ENCODE results near the gene ZNF799.

ZNF799 gene

GRCh38 chr19:12353375-12353774 is 47.7 kb downstream of the ZNF799 start:
- no peak for DNase-seq

GRCh38 chr19:12350890-12351197 is 50.2 kb downstream of the ZNF799 start:
- DNase-seq: no peak

GRCh38 chr19:12350185-12350889 is 50.7 kb downstream of the ZNF799 start:
- DNase-seq: no peak

GRCh38 chr19:12346896-12347295 is 54.2 kb downstream of the ZNF799 start:
- no peak for DNase-seq

- no peak for DNase-seq
Observed at GRCh38 chr19:12345197-12345596, 55.9 kb downstream of the ZNF799 start.

All from NCI-H1694 (cell line).